ENCODE data around the gene EXOSC5. TPM values are rescaled to one million over a fixed set of nuclear protein-coding genes. Genes with fewer than 3 reads are reported as not detected.

EXOSC5 gene
- total RNA-seq, 1 donor from 2014 or later = 15.2 TPM

DNA sequence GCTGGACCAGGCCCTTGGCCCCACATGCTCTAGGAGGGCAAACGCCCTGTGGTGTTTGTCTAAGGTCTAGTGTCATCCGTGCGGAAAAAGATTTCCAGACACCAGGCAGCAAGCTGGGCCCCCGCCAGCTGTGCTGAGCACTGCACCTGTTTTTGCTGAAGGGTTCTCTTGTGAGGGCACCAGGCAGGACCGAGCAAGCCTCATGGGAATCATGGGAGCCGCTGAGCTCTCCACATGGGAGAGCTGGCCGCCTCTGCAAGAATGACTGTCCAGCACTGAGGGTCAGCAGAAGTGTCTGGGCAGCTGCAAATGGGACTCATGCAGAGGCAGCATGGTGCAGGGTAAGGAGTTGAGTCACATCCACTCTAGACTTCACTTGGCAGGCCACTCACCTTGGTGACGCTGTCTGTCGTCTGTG, 18.0 kb upstream of the EXOSC5 start:
- peaks cover 0 to 76% of the 10 kb centered on the region in 2 donors for H3K36me3 ChIP-seq
- no peak overlapping the region for H3K27ac ChIP-seq
- intact Hi-C loops (cut with DNase I) = no loop called here
- H3K4me3 ChIP-seq = no peak overlapping the region
- peaks cover 16% of the 10 kb centered on the region for H3K4me1 ChIP-seq
- H3K9me3 ChIP-seq = no peaks in the 10 kb centered on the region
- H3K27me3 ChIP-seq = no peaks in the 10 kb centered on the region
- TF ChIP-seq POLR2AphosphoS5 (IDR thresholded peaks at IDR 0.05; ENCODE audit: insufficient read depth in 1 of 2, low read depth in 1 of 2) = no peak
- TF ChIP-seq POLR2A (IDR thresholded peaks at IDR 0.05) = no peak
- TF ChIP-seq, protein P1, sequence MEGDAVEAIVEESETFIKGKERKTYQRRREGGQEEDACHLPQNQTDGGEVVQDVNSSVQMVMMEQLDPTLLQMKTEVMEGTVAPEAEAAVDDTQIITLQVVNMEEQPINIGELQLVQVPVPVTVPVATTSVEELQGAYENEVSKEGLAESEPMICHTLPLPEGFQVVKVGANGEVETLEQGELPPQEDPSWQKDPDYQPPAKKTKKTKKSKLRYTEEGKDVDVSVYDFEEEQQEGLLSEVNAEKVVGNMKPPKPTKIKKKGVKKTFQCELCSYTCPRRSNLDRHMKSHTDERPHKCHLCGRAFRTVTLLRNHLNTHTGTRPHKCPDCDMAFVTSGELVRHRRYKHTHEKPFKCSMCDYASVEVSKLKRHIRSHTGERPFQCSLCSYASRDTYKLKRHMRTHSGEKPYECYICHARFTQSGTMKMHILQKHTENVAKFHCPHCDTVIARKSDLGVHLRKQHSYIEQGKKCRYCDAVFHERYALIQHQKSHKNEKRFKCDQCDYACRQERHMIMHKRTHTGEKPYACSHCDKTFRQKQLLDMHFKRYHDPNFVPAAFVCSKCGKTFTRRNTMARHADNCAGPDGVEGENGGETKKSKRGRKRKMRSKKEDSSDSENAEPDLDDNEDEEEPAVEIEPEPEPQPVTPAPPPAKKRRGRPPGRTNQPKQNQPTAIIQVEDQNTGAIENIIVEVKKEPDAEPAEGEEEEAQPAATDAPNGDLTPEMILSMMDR (IDR thresholded peaks at IDR 0.05) = no peak
- DNase-seq (ENCODE audit: extremely low spot score in 2 of 2) = no peak

DNA sequence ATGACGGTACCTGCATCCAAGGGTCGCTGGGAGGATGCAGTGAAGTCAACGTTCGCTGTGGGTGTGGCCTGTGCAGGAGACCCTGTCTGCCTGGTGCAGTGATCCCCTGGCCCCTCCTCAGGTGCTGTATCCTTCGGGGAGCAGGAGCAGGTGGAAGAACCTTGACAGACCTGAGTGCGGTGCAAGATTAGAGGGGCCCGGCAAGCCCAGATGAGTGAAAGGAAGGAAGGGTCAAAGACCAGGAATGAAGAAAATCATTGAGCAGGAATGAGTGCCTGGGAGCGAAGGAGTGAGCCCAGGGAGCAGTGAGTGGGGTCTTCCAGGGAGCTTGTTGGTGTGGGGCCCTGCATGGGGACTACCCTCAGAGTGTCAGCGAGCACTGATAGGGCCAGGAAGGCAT, 17.3 kb upstream of the EXOSC5 start:
- Histone ChIP-seq H3K4me3 (no peak overlapping the region), H3K4me1 (peaks cover 16% of the 10 kb centered on the region), H3K27me3 (no peaks in the 10 kb centered on the region), H3K9me3 (no peaks in the 10 kb centered on the region), H3K36me3 (peaks cover 0 to 69% of the 10 kb centered on the region in 2 donors), H3K27ac (no peak overlapping the region)
- intact Hi-C loops (cut with DNase I) = no loop called here
- DNase-seq (ENCODE audit: extremely low spot score in 2 of 2) = no peak
- no peak for TF ChIP-seq POLR2AphosphoS5 (IDR thresholded peaks at IDR 0.05; ENCODE audit: insufficient read depth in 1 of 2, low read depth in 1 of 2)
- TF ChIP-seq, protein P1 (IDR thresholded peaks at IDR 0.05) = no peak
- TF ChIP-seq POLR2A (IDR thresholded peaks at IDR 0.05) = no peak

DNA sequence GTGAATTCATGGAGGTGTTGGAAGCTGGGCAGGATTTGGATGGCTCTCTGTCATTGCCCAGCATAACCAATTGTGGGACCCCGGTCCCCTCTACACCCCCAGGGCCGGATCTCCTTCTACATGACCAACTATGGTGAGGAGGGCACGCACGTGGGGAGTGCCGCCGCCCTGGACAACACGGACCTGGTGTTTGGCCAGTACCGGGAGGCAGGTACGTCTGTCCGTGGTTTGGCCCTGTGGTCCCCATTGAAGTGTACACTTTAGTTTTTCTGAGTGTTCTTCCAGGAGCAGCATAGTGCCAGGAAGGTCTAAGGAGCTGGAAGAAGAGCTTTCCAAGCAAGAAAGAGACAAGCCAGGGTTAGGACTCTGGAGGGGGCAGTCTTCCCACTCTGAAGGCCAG, 16.8 kb upstream of the EXOSC5 start:
- Histone ChIP-seq H3K4me3 (no peak overlapping the region), H3K4me1 (peaks cover 16% of the 10 kb centered on the region), H3K27me3 (no peaks in the 10 kb centered on the region), H3K9me3 (no peaks in the 10 kb centered on the region), H3K27ac (no peak overlapping the region), H3K36me3 (peaks cover 0 to 64% of the 10 kb centered on the region in 2 donors)
- intact Hi-C loops (cut with DNase I) = no loop called here
- no peak for DNase-seq (ENCODE audit: extremely low spot score in 2 of 2)
- TF ChIP-seq, protein P1 (IDR thresholded peaks at IDR 0.05) = no peak
- TF ChIP-seq POLR2A (IDR thresholded peaks at IDR 0.05) (no peak), POLR2AphosphoS5 (IDR thresholded peaks at IDR 0.05; ENCODE audit: insufficient read depth in 1 of 2, low read depth in 1 of 2) (no peak)

DNA sequence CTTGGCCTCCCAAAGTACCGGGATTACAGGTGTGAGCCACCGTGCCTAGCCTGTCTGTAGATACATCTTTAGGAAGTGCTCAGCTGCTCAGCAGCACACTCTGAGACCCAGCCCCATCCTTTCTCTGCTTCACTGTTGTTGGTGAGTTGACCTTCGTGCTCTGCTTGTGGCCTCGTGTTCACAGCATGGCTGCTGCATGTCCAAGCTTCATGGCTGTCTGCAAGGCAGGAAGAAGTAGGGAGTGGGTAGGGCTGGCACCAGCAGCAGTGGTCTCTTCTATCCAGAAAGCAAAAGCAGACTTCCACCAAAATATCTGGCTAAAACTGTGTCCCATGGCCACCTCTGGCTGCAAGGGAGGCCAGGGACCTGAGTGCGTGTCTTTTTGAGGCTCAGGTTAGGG, 15.8 kb upstream of the EXOSC5 start:
- H3K27me3 ChIP-seq = no peaks in the 10 kb centered on the region
- H3K9me3 ChIP-seq = no peaks in the 10 kb centered on the region
- intact Hi-C loops (cut with DNase I) = no loop called here
- peaks cover 0 to 59% of the 10 kb centered on the region in 2 donors for H3K36me3 ChIP-seq
- DNase-seq (ENCODE audit: extremely low spot score in 2 of 2) = no peak
- H3K4me1 ChIP-seq = peaks cover 21% of the 10 kb centered on the region
- no peak overlapping the region for H3K27ac ChIP-seq
- TF ChIP-seq POLR2AphosphoS5 (IDR thresholded peaks at IDR 0.05; ENCODE audit: insufficient read depth in 1 of 2, low read depth in 1 of 2) (no peak), POLR2A (IDR thresholded peaks at IDR 0.05) (no peak)
- TF ChIP-seq, protein P1 (IDR thresholded peaks at IDR 0.05) = no peak
- H3K4me3 ChIP-seq = no peak overlapping the region

DNA sequence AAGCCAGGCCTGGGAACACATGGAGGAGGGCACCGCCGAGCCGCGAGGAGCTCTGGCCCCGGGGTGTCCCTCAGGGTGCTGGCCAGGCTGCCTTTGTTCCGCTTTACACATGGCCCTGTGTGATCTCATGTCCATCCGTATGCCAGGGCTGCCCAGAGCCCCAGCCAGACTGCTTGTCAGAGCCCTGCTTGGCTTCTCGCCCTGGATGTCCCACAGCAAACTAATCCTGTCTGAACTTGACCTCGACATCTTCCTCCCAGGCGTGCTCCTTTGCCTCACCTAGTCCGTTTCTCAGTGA, 14.8 kb upstream of the EXOSC5 start:
- H3K36me3 ChIP-seq = peaks cover 0 to 54% of the 10 kb centered on the region in 2 donors
- no peak overlapping the region for H3K4me3 ChIP-seq
- intact Hi-C loops (cut with DNase I) = no loop called here
- H3K27ac ChIP-seq = peak overlapping the region; percentile 61
- no peaks in the 10 kb centered on the region for H3K9me3 ChIP-seq
- DNase-seq (ENCODE audit: extremely low spot score in 2 of 2) = no peak
- TF ChIP-seq POLR2AphosphoS5 (IDR thresholded peaks at IDR 0.05; ENCODE audit: insufficient read depth in 1 of 2, low read depth in 1 of 2) (no peak), POLR2A (IDR thresholded peaks at IDR 0.05) (no peak)
- TF ChIP-seq, protein P1 (IDR thresholded peaks at IDR 0.05) = no peak
- no peaks in the 10 kb centered on the region for H3K27me3 ChIP-seq
- peaks cover 21% of the 10 kb centered on the region for H3K4me1 ChIP-seq
